GM12873 (cell line): ENCODE results near the gene FHIT.

Experiments used
- TF ChIP-seq, protein P1 (sequence below): IDR thresholded peaks from 2 replicates; pipeline ENCODE4 v1.5.1; 2012; ENCODE audit warnings: low read depth, mild to moderate bottlenecking, moderate library complexity, low read length, control low read depth; ENCODE audit not compliant: insufficient read depth; ENCODE audit errors: missing control alignments

FHIT gene

GRCh38 chr3:60160822-60161748 lies 1090.2 kb downstream of the FHIT start:
- TF ChIP-seq, protein P1, sequence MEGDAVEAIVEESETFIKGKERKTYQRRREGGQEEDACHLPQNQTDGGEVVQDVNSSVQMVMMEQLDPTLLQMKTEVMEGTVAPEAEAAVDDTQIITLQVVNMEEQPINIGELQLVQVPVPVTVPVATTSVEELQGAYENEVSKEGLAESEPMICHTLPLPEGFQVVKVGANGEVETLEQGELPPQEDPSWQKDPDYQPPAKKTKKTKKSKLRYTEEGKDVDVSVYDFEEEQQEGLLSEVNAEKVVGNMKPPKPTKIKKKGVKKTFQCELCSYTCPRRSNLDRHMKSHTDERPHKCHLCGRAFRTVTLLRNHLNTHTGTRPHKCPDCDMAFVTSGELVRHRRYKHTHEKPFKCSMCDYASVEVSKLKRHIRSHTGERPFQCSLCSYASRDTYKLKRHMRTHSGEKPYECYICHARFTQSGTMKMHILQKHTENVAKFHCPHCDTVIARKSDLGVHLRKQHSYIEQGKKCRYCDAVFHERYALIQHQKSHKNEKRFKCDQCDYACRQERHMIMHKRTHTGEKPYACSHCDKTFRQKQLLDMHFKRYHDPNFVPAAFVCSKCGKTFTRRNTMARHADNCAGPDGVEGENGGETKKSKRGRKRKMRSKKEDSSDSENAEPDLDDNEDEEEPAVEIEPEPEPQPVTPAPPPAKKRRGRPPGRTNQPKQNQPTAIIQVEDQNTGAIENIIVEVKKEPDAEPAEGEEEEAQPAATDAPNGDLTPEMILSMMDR: no peak

DNA sequence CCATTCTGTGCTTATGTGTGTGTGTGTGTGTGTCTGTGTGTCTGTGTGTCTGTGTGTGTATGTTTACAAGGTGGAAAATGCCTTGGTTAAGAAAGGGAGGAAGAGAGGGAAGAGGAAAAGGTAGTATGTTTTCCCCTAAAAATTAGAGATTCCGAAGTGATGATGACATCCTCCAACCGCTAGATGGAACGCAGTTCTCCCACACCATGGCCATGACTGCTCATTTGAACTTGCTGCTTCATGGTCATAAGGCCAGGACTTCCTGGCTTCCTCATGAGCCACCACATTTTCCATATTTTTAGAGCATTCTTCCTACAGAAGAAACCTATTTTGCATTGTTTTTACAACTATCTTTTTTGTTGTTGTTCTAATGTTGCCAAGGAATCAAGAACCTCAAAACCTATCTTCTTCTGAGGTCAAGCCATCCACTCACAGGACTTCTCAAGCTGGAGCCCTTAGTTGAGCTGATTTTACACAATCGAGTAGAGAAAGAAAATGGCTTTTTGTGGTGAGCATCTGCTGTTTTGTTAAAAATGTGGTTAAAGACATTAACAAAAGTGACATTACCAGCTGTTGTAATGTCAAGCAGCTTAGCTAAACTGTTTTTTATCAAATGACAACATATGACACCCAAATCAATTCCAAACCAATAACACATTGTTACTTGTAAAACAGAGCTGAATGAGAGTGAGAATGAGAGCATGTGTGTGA lies 1091.0 kb downstream of the FHIT start:
- TF ChIP-seq, protein P1: no peak

- TF ChIP-seq, protein P1: no peak
Measured at GRCh38 chr3:60158035-60158434, 1093.2 kb downstream of the FHIT start.

GRCh38 chr3:60154011-60154410 lies 1097.2 kb downstream of the FHIT start:
- TF ChIP-seq, protein P1: no peak

GRCh38 chr3:60153221-60153999 lies 1097.8 kb downstream of the FHIT start:
- TF ChIP-seq, protein P1: no peak

DNA sequence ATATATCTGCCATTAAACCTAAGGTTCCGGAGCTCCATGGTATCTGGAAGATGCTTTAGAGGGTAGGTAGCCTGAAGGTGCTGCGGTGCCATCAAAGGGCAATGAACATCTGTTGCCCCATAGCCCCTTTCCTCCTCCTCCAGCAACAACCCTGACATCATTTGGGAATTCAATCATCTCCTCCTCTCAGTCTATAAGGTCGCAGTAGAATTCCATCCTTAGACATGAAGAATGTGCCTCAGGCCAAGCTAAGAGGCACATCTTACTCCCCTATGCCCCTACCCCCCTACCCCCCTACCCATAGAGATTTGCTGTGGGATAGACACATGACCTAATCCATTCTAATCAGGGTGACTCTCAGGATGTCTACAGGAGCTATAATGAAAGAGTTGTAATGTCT lies 1101.8 kb downstream of the FHIT start:
- TF ChIP-seq, protein P1: no peak

DNA sequence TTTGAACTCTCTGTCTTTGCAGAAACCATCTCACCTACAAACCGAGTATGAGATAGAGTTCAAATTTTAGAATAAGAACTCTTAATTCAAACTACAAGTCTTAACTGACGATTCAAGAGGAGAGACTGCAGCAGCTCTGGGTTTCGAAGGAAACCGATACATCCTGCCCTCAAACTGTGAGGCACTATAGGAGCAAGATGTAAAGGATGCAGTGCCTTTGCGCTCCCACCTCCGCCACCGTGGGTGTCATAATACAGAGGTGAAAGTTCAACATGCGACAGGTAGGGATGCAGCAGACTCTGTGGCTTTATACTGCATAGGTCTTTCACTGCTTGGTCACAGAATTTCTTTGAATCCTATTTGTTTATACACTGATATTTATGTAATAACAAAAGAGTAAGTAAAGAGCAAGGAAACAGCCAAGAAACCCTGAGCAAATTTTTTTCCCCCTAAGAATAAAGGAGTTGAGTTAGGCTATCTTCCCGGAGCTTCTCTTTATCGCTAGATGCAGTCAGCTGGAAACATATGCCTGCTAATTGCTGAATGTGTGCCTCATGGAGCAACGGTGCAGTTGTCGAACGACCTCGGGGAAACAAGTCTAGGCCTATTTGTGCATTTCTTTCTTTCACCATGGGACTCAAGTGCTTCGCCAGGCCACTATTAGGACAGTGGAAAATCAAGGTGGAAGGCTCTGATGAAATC lies 1103.9 kb downstream of the FHIT start:
- TF ChIP-seq, protein P1: no peak
